SU-DHL-6 (cell line): Measurements from ENCODE around the gene INPP5B.

Experiments used
- CTCF ChIP-seq: fragments of 200-600 bp; sonication (generic); IDR thresholded peaks from one replicate; pipeline ENCODE4 v1.5.1; 2017; ENCODE audit warnings: antibody characterized with exemption, mild to moderate bottlenecking, low read length, moderate library complexity; ENCODE audit not compliant: insufficient read depth, poor library complexity, severe bottlenecking
- EZH2phosphoT487 ChIP-seq: fragments of 200-600 bp; sonication (generic), shearing (Covaris generic); conservative IDR thresholded peaks from 2 replicates; pipeline ENCODE4 v1.6.1; 2018; ENCODE audit warnings: mild to moderate bottlenecking, antibody characterized with exemption, low read length, moderate library complexity, mixed read lengths

- no peak for TF ChIP-seq CTCF
- TF ChIP-seq EZH2phosphoT487, result no peak
Measured at GRCh38 chr1:37923551-37923889, 23.3 kb downstream of the INPP5B start.
